ENCODE results near the gene ANKMY1. TPM values are rescaled to one million over a fixed set of nuclear protein-coding genes. Genes with fewer than 3 reads are reported as not detected.
"Not testable (repeated sequence)": the region's sequence is repeated elsewhere in the genome, so short reads cannot be mapped to it uniquely, and the experiment has no call there.

ANKMY1 gene
- total and polyA plus RNA-seq, 2 of the 13 experiments (the other 11 are each of a cell fraction or from before 2014, with no cell fraction given): 11.7 to 18.8 TPM

- intact Hi-C loops (cut with micrococcal nuclease; ENCODE audit: unreplicated experiment); FAIRE-seq; BruUV-seq (replicated peaks); POLR2A ChIA-PET; in situ Hi-C loops (cut with HindIII; ENCODE audit: extremely low pct_ligation_motif_present, low pct_unique_long_range_greater_than_20kb); H3K4me1 ChIP-seq (ENCODE audit: insufficient read depth, low read length); H3K4me2 ChIP-seq (ENCODE audit: low read depth, low read length); H3K9ac ChIP-seq (ENCODE audit: insufficient read depth, low read depth, low read length); H3K27ac ChIP-seq (ENCODE audit: extremely low read length, insufficient read depth, low read length); CTCF ChIA-PET (ENCODE audit: low intra/inter-chr PET ratio, low total read pairs); H4K20me1 ChIP-seq (ENCODE audit: insufficient read depth, low read length); H3K79me2 ChIP-seq (ENCODE audit: insufficient read depth, low read length); DNase-seq (ENCODE audit: low spot score); H2AFZ ChIP-seq (ENCODE audit: low read length); H3K4me3 ChIP-seq (replicated peaks in 1 of 3; ENCODE audit: insufficient read depth in 1 of 3, low read depth in 2 of 3, low read length in 3 of 3); ATAC-seq; H3K27me3 ChIP-seq (ENCODE audit: control insufficient read depth in 1 of 2, insufficient read depth in 2 of 2, low read length in 2 of 2): not testable (repeated sequence)
- Histone ChIP-seq H3K36me3 (replicated peaks in 1 of 2; ENCODE audit: control insufficient read depth in 1 of 2, insufficient read depth in 2 of 2, low read length in 2 of 2) (peaks cover 19 to 22% of the 10 kb centered on the region in 2 experiments; a peak in 4 of 5 replicates), H3K9me3 (ENCODE audit: low read length) (peaks cover 16% of the 10 kb centered on the region)
- over 99% methylated on average over 7 of the region's 7 CpGs for WGBS (ENCODE audit: low lambda C conversion rate)
- peak; percentile 52 for TF ChIP-seq CTCF (CRISPR knock-in tag; IDR thresholded peaks at IDR 0.05)
These were observed 60.7 kb downstream of the ANKMY1 start for GRCh38 chr2:240497082-240497481.

- H4K20me1 ChIP-seq (ENCODE audit: insufficient read depth, low read length); H3K79me2 ChIP-seq (ENCODE audit: insufficient read depth, low read length); POLR2A ChIA-PET; H3K27me3 ChIP-seq (ENCODE audit: control insufficient read depth in 1 of 2, insufficient read depth in 2 of 2, low read length in 2 of 2); H3K9ac ChIP-seq (ENCODE audit: insufficient read depth, low read depth, low read length); DNase-seq (ENCODE audit: low spot score); H3K4me1 ChIP-seq (ENCODE audit: insufficient read depth, low read length); FAIRE-seq; BruUV-seq (replicated peaks); CTCF ChIA-PET (ENCODE audit: low intra/inter-chr PET ratio, low total read pairs); H3K4me2 ChIP-seq (ENCODE audit: low read depth, low read length); H2AFZ ChIP-seq (ENCODE audit: low read length); in situ Hi-C loops (cut with HindIII; ENCODE audit: extremely low pct_ligation_motif_present, low pct_unique_long_range_greater_than_20kb); H3K27ac ChIP-seq (ENCODE audit: extremely low read length, insufficient read depth, low read length); H3K4me3 ChIP-seq (replicated peaks in 1 of 3; ENCODE audit: insufficient read depth in 1 of 3, low read depth in 2 of 3, low read length in 3 of 3); ATAC-seq; intact Hi-C loops (cut with micrococcal nuclease; ENCODE audit: unreplicated experiment): not testable (repeated sequence)
- TF ChIP-seq CTCF (CRISPR knock-in tag; IDR thresholded peaks at IDR 0.05) (peak; percentile 61), STAG1 (CRISPR knock-in tag; IDR thresholded peaks at IDR 0.05) (peak; percentile 32; the same call in 1 of the 2 replicates), ZBTB33 (CRISPR knock-in tag; IDR thresholded peaks at IDR 0.05) (peak; percentile 100)
- WGBS (ENCODE audit: low lambda C conversion rate): 75% methylated on average over 8 of the region's 11 CpGs
- Histone ChIP-seq H3K36me3 (replicated peaks in 1 of 2; ENCODE audit: control insufficient read depth in 1 of 2, insufficient read depth in 2 of 2, low read length in 2 of 2) (peaks cover 11 to 12% of the 10 kb centered on the region in 2 experiments; a peak in 4 of 5 replicates), H3K9me3 (ENCODE audit: low read length) (peaks cover 35% of the 10 kb centered on the region)
These were observed 62.8 kb downstream of the ANKMY1 start for GRCh38 chr2:240494942-240495341.

Data from HepG2 (cell line).